Heart right ventricle (tissue), 16 donors: ENCODE data around the gene PEAR1. TPM values are rescaled to one million over a fixed set of nuclear protein-coding genes. Genes with fewer than 3 reads are reported as not detected.

Experiments
- ATAC-seq, 8 donors: fragments of 200-7000 bp; cut with Tn5 transposase; one replicate each; pipeline ENCODE4 v1.9.1; 2020; ENCODE audit warnings: mild to moderate bottlenecking in 8 of 8, moderate library complexity in 8 of 8, moderate number of reproducible peaks in 1 of 8
- DNase-seq, 2 donors: peaks; one replicate each; pipeline ENCODE4 v3.0.0-alpha.2; 2020
- H3K27ac ChIP-seq, 10 donors: fragments of 200-600 bp; sonication (generic) in 2 of 10; one replicate each; pipeline versions ENCODE4 v1.5.0 to v1.8.0; 2020 to 2022; ENCODE audit warnings: mild to moderate bottlenecking in 3 of 10
- H3K27me3 ChIP-seq, 7 donors: fragments of 200-600 bp; one replicate each; pipeline ENCODE4 v1.8.0; 2021 to 2022; ENCODE audit warnings: mild to moderate bottlenecking in 2 of 7
- H3K36me3 ChIP-seq, 9 donors: fragments of 200-600 bp; sonication (generic) in 1 of 9; one replicate each; pipeline versions ENCODE4 v1.5.0 to v1.8.0; 2020 to 2022; ENCODE audit warnings: mild to moderate bottlenecking in 2 of 9
- H3K4me1 ChIP-seq, 9 donors: fragments of 200-600 bp; sonication (generic) in 1 of 9; one replicate each; pipeline versions ENCODE4 v1.5.0 to v1.8.0; 2020 to 2022; ENCODE audit warnings: mild to moderate bottlenecking in 4 of 9
- H3K4me3 ChIP-seq, 10 donors: fragments of 200-600 bp; sonication (generic) in 2 of 10; one replicate each; pipeline versions ENCODE4 v1.5.0 to v1.8.0; 2020 to 2022; ENCODE audit warnings: mild to moderate bottlenecking in 7 of 10, moderate library complexity in 2 of 10
- H3K9me3 ChIP-seq, 11 donors: fragments of 200-600 bp in 10 of 11; sonication (generic) in 2 of 11; one replicate each; pipeline versions ENCODE4 v1.5.0 to v1.8.0; 2013 to 2022; ENCODE audit warnings: mild to moderate bottlenecking in 2 of 11, control low read depth in 1 of 11, moderate library complexity in 1 of 11
- WGBS, 2 donors: extraction: QIAGEN DNeasy Blood & Tissue Kit; methylation state at CpG; one replicate each; pipeline ENCODE4 v1.1.7; 2013; ENCODE audit warnings: inconsistent platforms in 1 of 2; 5-methylcytosine and 5-hydroxymethylcytosine counted together
- intact Hi-C, 10 donors: fragments of 100-400 bp; cut with DNase I; formaldehyde crosslinking; loops; one replicate each; pipeline versions ENCODE4 v1.11.1 to v1.14.2; 2022
- polyA plus RNA-seq, 2 donors: library from polyadenylated mRNA; stranded (reverse); fragments of 200-250 nt; gene quantifications; one replicate each; pipeline ENCODE4 v1.2.3, GENCODE V29; 2013
- total RNA-seq, 10 donors: library from RNA; stranded (reverse); fragmentation: NEBNext Ultra II Directional in 3 of 10; extraction: Animal tissue kit (Norgen Biotek cat#: 25700) in 3 of 10; gene quantifications; one replicate each; pipeline versions ENCODE4 v1.2.1 to v1.2.4, GENCODE V29; 2021 to 2023
- TF ChIP-seq, protein P1 (sequence below), 9 donors: fragments of 200-600 bp; sonication (generic) in 2 of 9; IDR thresholded peaks; one replicate each; pipeline versions ENCODE4 v1.5.0 to v1.8.0; 2021 to 2022; ENCODE audit warnings: antibody characterized with exemption in 9 of 9, mild to moderate bottlenecking in 5 of 9, moderate library complexity in 1 of 9
- donor health status: Arrhythmogenic right ventricular cardiomyopathy.
- donor health status: ischemic (EF 13 %, LVEDD 7.1; RV severe dilation, severe dysfunction).
- donor health status: healthy with polysubstance abuse.
- donor health status: DM: no; HTN: yes; CAD: no.
- donor health status: DM: no; HTN: no; CAD: no.
- donor health status: ischemic (EF 25% LVEDD 6.9; RV normal size, moderate dysfunction).
- donor health status: ischemic (EF 25% LVEDD 5.7; RV mildly dilated, moderate dysfunction).
- donor health status: healthy.
- donor health status: DM: yes; HTN: yes; CAD: no.
- donor health status: Ischemic cardiomyopathy.
- donor health status: ischemic (EF 35%, LVEDD 5.7; RV mildly dilated, moderate dysfunction).
- donor health status: nonischemic (EF 11% LVEDD 7.7; RV severe dilation, severe dysfunction).
- donor health status: DM: yes; HTN: yes; CAD: no.
- donor health status: PGD.
- donor health status: ischemic (EF 29% LVEDD 5.4; RV normal size, mild dysfunction).
- donor health status: nonischemic (EF 23%, LVEDD 6.1; RV moderate dilation, normal function).

The PEAR1 gene
- total and polyA plus RNA-seq, 12 donors: 3.8 to 13.7 (median 7.1) TPM

DNA sequence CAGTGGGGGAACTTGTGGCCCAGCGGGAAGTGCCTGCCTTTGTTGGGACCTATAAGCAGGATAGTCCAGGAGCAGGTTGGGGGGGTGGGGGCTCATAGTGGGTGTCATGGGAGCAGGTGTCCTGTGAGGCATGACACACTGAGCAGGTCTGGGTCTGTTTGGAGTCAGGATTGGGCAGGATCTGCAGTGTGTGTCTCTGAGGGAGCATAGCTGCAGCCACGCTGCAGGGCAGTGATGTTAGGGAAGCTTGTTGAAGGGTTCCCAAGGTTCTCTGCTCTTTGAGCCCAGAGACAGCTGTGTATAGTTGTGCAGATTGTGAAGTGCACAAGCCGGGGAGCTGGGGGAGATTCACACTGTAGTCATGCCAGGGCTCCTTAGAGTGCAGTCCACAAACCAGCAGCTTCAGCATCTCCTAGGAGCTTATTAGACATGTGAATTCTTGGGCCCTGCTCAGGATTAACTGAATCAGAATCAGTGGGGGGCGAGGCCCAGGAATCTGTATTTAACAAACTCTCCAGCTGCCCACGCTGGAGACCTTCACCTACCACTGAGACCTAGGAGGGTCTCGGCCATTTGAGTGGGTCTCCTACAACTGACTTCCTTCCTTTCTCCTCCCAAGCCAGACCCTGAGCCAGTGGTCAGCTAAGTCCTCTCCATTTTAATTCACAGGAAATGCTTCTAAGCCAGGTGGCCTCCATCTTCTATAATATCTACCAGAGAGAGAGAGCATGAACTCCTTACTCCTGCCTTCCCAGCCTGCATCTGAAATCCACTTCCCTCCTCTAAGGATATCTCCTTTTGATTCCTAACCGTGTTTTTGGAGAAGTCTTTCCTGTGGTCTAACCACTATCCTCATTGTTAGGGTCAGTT lies 45.7 kb upstream of the PEAR1 start:
- Histone ChIP-seq H3K27ac (no peak overlapping the region), H3K4me1 (peaks cover 0 to 30% (median 15%) of the 10 kb centered on the region in 9 donors), H3K36me3 (no peaks in the 10 kb centered on the region), H3K27me3 (peaks cover 3 to 76% (median 65%) of the 10 kb centered on the region in 7 donors), H3K4me3 (no peak overlapping the region), H3K9me3 (no peaks in the 10 kb centered on the region)
- DNase-seq: no peak
- no peak for ATAC-seq
- WGBS, 2 donors: 74 to 82% methylated on average over 7 of the region's 7 CpGs
- TF ChIP-seq, protein P1, sequence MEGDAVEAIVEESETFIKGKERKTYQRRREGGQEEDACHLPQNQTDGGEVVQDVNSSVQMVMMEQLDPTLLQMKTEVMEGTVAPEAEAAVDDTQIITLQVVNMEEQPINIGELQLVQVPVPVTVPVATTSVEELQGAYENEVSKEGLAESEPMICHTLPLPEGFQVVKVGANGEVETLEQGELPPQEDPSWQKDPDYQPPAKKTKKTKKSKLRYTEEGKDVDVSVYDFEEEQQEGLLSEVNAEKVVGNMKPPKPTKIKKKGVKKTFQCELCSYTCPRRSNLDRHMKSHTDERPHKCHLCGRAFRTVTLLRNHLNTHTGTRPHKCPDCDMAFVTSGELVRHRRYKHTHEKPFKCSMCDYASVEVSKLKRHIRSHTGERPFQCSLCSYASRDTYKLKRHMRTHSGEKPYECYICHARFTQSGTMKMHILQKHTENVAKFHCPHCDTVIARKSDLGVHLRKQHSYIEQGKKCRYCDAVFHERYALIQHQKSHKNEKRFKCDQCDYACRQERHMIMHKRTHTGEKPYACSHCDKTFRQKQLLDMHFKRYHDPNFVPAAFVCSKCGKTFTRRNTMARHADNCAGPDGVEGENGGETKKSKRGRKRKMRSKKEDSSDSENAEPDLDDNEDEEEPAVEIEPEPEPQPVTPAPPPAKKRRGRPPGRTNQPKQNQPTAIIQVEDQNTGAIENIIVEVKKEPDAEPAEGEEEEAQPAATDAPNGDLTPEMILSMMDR (IDR thresholded peaks at IDR 0.05): no peak
- intact Hi-C loops: loop anchor here in 1 of 10 donors (10.0 kb wide), 1 partner anchor 77 kb away; the partner anchor contains the start of gene LRRC71

DNA sequence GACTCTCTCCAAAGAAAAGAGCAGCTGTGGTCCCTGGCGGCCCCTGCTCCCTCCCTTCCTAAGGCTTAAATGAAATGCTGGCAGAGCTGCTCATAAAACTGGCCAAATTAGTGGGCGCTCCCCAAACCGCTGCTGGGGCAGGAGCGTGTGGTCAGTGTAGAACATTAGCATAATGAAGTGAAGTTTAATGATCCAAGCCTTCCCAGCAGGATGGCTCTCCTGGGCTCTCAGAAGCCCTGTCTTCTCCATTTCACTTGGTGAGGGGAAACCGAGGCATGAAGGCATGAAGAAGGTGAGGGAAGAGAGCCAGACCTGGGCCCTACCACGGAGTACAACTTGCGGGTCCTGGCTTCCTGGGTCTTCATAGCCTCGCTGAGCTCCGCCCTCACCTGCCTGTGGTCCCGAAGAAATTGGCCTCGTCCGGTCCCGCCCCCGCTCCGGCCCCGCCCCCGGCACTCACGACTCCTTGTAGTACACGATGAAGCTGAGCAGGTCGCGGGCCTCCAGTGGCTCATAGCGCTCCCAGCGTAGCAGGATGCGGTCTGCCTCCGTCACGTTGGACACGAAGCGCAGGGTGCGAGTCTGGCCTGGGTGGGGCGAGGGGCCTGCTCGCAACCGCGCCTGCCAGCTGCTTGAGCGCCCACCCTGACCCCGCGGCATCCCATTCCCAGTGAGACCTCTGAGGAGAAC lies 44.9 kb upstream of the PEAR1 start:
- peaks cover 0 to 30% (median 15%) of the 10 kb centered on the region in 9 donors for H3K4me1 ChIP-seq
- no peaks in the 10 kb centered on the region for H3K36me3 ChIP-seq
- no peak overlapping the region for H3K27ac ChIP-seq
- intact Hi-C loops: loop anchor here in 1 of 10 donors (10.0 kb wide), 1 partner anchor 76 kb away; the partner anchor contains the start of gene LRRC71
- H3K9me3 ChIP-seq: no peaks in the 10 kb centered on the region
- DNase-seq: peak in 1 of 2 donors; percentile 37
- TF ChIP-seq, protein P1 (IDR thresholded peaks at IDR 0.05): no peak
- no peak overlapping the region for H3K4me3 ChIP-seq
- H3K27me3 ChIP-seq: peaks cover 3 to 69% (median 58%) of the 10 kb centered on the region in 7 donors
- no peak for ATAC-seq
- 16 to 17% methylated on average over 36 of the region's 36 CpGs for WGBS, 2 donors

DNA sequence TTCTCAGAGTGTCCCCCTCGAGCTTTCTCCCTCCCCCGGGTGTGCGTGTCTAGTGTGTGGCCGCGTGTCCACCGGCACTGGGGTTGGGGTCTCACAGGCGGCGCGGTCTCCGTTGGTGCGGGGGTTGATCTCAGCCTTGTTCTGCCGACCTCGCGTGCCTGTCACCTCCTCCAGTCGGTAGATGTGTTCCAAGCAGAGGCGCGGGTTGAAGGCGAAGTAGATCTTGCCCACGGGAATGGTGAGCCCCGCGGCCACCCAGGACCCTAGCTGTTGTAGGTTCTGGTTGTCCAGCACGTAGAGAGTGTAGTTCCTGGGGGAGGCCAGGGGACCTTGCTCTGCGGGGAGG lies 44.4 kb upstream of the PEAR1 start:
- H3K36me3 ChIP-seq: no peaks in the 10 kb centered on the region
- peaks cover 3 to 63% (median 52%) of the 10 kb centered on the region in 7 donors for H3K27me3 ChIP-seq
- H3K27ac ChIP-seq: no peak overlapping the region
- 31% methylated on average over 23 of the region's 23 CpGs for WGBS, 2 donors
- no peaks in the 10 kb centered on the region for H3K9me3 ChIP-seq
- H3K4me3 ChIP-seq: no peak overlapping the region
- TF ChIP-seq, protein P1 (IDR thresholded peaks at IDR 0.05): no peak
- peaks cover 0 to 30% (median 15%) of the 10 kb centered on the region in 9 donors for H3K4me1 ChIP-seq
- ATAC-seq (no peak), DNase-seq (no peak)
- intact Hi-C loops: loop anchor here in 1 of 10 donors (10.0 kb wide), 1 partner anchor 76 kb away; the partner anchor contains the start of gene LRRC71

DNA sequence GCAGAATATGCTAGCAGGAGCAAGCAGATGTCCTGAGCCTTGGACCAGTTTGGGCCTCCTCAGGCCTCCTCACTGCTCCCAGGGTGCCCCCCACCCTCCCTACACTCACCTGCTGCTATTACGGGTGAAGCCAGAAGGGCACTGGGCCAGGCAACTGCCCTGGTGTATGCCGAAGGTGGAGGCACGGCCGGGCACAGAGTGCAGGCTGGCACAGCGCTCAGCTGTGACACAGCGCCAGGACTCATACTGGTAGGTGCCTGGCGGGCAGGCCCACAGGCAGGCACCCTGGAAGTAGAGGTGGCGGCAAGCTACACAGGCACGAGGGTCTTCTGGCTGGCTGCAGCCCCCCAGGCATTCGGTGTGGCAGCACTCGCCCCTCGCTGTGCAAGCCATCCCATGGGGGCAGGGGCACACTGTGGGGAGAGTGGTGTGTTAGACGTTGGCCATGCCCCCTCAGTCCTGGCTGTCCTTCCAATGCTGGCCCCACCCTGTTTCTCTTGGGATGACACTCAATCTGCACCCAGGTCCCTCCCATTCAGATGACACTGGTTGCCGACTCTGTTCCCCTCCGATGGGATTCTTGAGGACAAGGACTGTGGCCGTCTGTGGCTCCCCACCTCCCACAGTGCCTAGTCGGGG lies 41.6 kb upstream of the PEAR1 start:
- Histone ChIP-seq H3K9me3 (no peaks in the 10 kb centered on the region), H3K4me1 (peaks cover 0 to 25% (median 11%) of the 10 kb centered on the region in 9 donors), H3K27ac (peak overlapping the region; percentile 9 to 80 (median 55)), H3K27me3 (peaks cover 0 to 38% (median 28%) of the 10 kb centered on the region in 7 donors), H3K36me3 (no peaks in the 10 kb centered on the region), H3K4me3 (no peak overlapping the region)
- intact Hi-C loops: loop anchor here in 2 of 10 donors (10.0 kb wide), 2 partner anchors 127 to 157 kb away; partner anchors contain the start of genes ISG20L2 (in 2 of the 2) and METTL25B (in 2 of the 2)
- 53 to 56% methylated on average over 17 of the region's 17 CpGs for WGBS, 2 donors
- DNase-seq (peak; percentile 47 to 66), ATAC-seq (peak; percentile 64 to 91 (median 82))
- TF ChIP-seq, protein P1 (IDR thresholded peaks at IDR 0.05): no peak
